ENCODE measurements around the gene MAOA. TPM values are rescaled to one million over a fixed set of nuclear protein-coding genes. Genes with fewer than 3 reads are reported as not detected.

Gene MAOA
- total and polyA plus RNA-seq, 2 experiments from 2014 or later = 0.09 TPM; not detected in 1

DNA sequence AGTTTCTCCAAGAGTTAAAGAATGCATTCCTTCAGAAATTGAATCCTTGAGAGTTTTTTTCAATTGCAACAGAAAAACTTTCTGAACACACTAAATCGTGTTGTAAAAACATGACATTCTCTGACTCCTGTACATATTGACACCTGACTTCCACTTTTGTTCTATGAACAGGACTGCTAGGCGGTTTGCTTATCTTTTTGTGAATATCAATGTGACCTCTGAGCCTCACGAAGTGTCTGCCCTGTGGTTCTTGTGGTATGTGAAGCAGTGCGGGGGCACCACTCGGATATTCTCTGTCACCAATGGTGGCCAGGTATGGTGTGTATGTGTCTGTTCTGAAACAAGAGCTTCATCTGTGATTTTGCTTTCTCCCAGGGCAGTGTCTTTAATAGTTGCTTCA lies 71.9 kb downstream of the MAOA start:
- Histone ChIP-seq H3K36me3 (ENCODE audit: low read depth) (no peaks in the 10 kb centered on the region), H3K27me3 (replicated peaks; ENCODE audit: insufficient read depth) (no peaks in the 10 kb centered on the region), H2AFZ (no peak overlapping the region), H3K9me2 (ENCODE audit: insufficient read depth) (no peaks in the 10 kb centered on the region), H3K9me3 (ENCODE audit: low read depth) (no peaks in the 10 kb centered on the region), H3K4me1 (ENCODE audit: insufficient read depth) (no peaks in the 10 kb centered on the region), H3K4me2 (ENCODE audit: unreplicated experiment) (no peak overlapping the region), H3K4me3 (no peak overlapping the region), H3K9ac (no peak overlapping the region), H3F3A (ENCODE audit: insufficient read depth) (no peaks in the 10 kb centered on the region), H3K79me2 (ENCODE audit: insufficient read depth) (no peaks in the 10 kb centered on the region), H3K27ac (no peak overlapping the region), H4K20me1 (ENCODE audit: insufficient read depth) (no peaks in the 10 kb centered on the region)
- no peak for TF ChIP-seq EZH2 (IDR thresholded peaks at IDR 0.05; ENCODE audit: insufficient read depth, poor library complexity, severe bottlenecking)
- no peak for TF ChIP-seq EZH2phosphoT487 (IDR thresholded peaks at IDR 0.05; ENCODE audit: insufficient read depth, low read depth)
- in situ Hi-C loops (cut with MboI) = no loop called here
- DNase-seq = no peak
- 55 to 63% methylated on average over 5 of the region's 5 CpGs for WGBS, 2 experiments (ENCODE audit: low coverage in 1 of 2, low lambda C conversion rate in 2 of 2, missing lambda C conversion rate in 2 of 2)

DNA sequence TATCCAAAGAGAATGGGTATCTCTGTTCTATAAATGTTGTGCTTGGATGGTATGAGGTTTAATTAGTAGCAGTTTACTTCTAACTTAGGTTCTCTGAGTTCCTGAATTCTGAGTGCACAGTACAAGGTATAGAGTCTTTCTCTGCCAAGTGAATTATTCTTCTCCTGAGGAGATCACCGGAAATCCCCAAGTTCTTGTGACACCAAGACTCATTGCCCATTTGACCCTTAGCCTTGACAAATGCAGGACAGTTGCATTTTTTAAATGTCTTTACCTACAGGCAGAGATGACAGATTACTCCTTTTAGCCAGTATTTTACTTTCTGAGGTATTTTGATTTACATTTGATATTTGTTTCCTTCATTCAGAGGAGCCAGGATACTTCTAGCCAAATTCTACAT lies 72.9 kb downstream of the MAOA start:
- H3K4me1 ChIP-seq (ENCODE audit: insufficient read depth) = no peaks in the 10 kb centered on the region
- no peak overlapping the region for H3K4me3 ChIP-seq
- in situ Hi-C loops (cut with MboI) = no loop called here
- H3K9ac ChIP-seq = no peak overlapping the region
- H3K27me3 ChIP-seq (replicated peaks; ENCODE audit: insufficient read depth) = no peaks in the 10 kb centered on the region
- no peaks in the 10 kb centered on the region for H3K79me2 ChIP-seq (ENCODE audit: insufficient read depth)
- no peak overlapping the region for H3K27ac ChIP-seq
- no peak for DNase-seq
- no peaks in the 10 kb centered on the region for H3K36me3 ChIP-seq (ENCODE audit: low read depth)
- no peak overlapping the region for H2AFZ ChIP-seq
- TF ChIP-seq EZH2 (IDR thresholded peaks at IDR 0.05; ENCODE audit: insufficient read depth, poor library complexity, severe bottlenecking) (no peak), EZH2phosphoT487 (IDR thresholded peaks at IDR 0.05; ENCODE audit: insufficient read depth, low read depth) (no peak)
- no peaks in the 10 kb centered on the region for H3F3A ChIP-seq (ENCODE audit: insufficient read depth)
- H3K9me2 ChIP-seq (ENCODE audit: insufficient read depth) = no peaks in the 10 kb centered on the region
- no peak overlapping the region for H3K4me2 ChIP-seq (ENCODE audit: unreplicated experiment)
- H3K9me3 ChIP-seq (ENCODE audit: low read depth) = no peaks in the 10 kb centered on the region
- H4K20me1 ChIP-seq (ENCODE audit: insufficient read depth) = no peaks in the 10 kb centered on the region
- 67 to 100% methylated on average over 1 of the region's 1 CpG for WGBS, 2 experiments (ENCODE audit: low coverage in 1 of 2, low lambda C conversion rate in 2 of 2, missing lambda C conversion rate in 2 of 2)

DNA sequence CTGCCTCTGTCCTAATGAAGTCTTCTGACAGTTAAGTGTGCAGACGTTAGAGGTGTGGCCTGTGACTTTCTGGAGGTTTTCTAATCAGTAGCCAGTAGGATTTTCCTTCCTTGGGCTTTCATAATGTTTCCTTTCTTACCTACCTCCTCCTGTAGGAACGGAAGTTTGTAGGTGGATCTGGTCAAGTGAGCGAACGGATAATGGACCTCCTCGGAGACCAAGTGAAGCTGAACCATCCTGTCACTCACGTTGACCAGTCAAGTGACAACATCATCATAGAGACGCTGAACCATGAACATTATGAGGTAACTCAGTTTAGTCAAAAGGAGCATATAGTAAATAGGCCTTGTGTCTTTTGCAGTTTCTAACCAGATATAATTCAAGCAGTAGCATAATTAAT lies 75.0 kb downstream of the MAOA start:
- in situ Hi-C loops (cut with MboI) = no loop called here
- Histone ChIP-seq H3K9me3 (ENCODE audit: low read depth) (no peaks in the 10 kb centered on the region), H3K27me3 (replicated peaks; ENCODE audit: insufficient read depth) (no peaks in the 10 kb centered on the region), H3K9me2 (ENCODE audit: insufficient read depth) (no peaks in the 10 kb centered on the region), H3K36me3 (ENCODE audit: low read depth) (no peaks in the 10 kb centered on the region), H2AFZ (no peak overlapping the region), H3K79me2 (ENCODE audit: insufficient read depth) (no peaks in the 10 kb centered on the region), H3F3A (ENCODE audit: insufficient read depth) (no peaks in the 10 kb centered on the region), H3K4me3 (no peak overlapping the region), H3K4me1 (ENCODE audit: insufficient read depth) (no peaks in the 10 kb centered on the region), H3K9ac (no peak overlapping the region), H3K4me2 (ENCODE audit: unreplicated experiment) (no peak overlapping the region), H3K27ac (no peak overlapping the region), H4K20me1 (ENCODE audit: insufficient read depth) (no peaks in the 10 kb centered on the region)
- no peak for DNase-seq
- WGBS, 2 experiments (ENCODE audit: low coverage in 1 of 2, low lambda C conversion rate in 2 of 2, missing lambda C conversion rate in 2 of 2) = 55 to 66% methylated on average over 6 of the region's 7 CpGs
- TF ChIP-seq EZH2 (IDR thresholded peaks at IDR 0.05; ENCODE audit: insufficient read depth, poor library complexity, severe bottlenecking) (no peak), EZH2phosphoT487 (IDR thresholded peaks at IDR 0.05; ENCODE audit: insufficient read depth, low read depth) (no peak)

DNA sequence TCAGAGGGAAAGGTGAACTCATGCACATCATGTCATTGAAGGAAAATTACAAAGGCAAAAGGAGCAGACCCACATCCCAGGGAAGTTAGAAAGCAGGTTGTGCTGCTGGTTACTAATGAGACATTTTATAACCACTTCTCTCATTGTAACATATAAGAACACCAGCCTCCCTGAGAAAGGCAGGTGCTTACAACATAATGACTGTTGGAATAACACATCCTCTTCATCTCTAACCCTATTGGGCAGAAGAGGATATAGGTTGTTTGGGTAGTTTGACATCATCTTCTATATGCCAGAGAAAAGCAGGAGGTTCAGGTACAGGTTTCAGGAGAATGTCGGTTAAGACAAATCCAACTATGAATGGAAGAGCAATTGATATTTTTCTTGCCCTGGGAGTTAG lies 77.6 kb downstream of the MAOA start:
- H3K27me3 ChIP-seq (replicated peaks; ENCODE audit: insufficient read depth) = no peaks in the 10 kb centered on the region
- H3K9me3 ChIP-seq (ENCODE audit: low read depth) = no peaks in the 10 kb centered on the region
- no peak overlapping the region for H3K4me2 ChIP-seq (ENCODE audit: unreplicated experiment)
- 72 to 92% methylated on average over 1 of the region's 1 CpG for WGBS, 2 experiments (ENCODE audit: low coverage in 1 of 2, low lambda C conversion rate in 2 of 2, missing lambda C conversion rate in 2 of 2)
- no peaks in the 10 kb centered on the region for H3K36me3 ChIP-seq (ENCODE audit: low read depth)
- in situ Hi-C loops (cut with MboI) = no loop called here
- no peaks in the 10 kb centered on the region for H3K9me2 ChIP-seq (ENCODE audit: insufficient read depth)
- no peak overlapping the region for H2AFZ ChIP-seq
- H3K27ac ChIP-seq = no peak overlapping the region
- H3K4me3 ChIP-seq = no peak overlapping the region
- no peaks in the 10 kb centered on the region for H4K20me1 ChIP-seq (ENCODE audit: insufficient read depth)
- no peak for DNase-seq
- H3F3A ChIP-seq (ENCODE audit: insufficient read depth) = no peaks in the 10 kb centered on the region
- TF ChIP-seq EZH2 (IDR thresholded peaks at IDR 0.05; ENCODE audit: insufficient read depth, poor library complexity, severe bottlenecking) = no peak
- TF ChIP-seq EZH2phosphoT487 (IDR thresholded peaks at IDR 0.05; ENCODE audit: insufficient read depth, low read depth) = no peak
- no peaks in the 10 kb centered on the region for H3K79me2 ChIP-seq (ENCODE audit: insufficient read depth)
- no peaks in the 10 kb centered on the region for H3K4me1 ChIP-seq (ENCODE audit: insufficient read depth)
- H3K9ac ChIP-seq = no peak overlapping the region

DNA sequence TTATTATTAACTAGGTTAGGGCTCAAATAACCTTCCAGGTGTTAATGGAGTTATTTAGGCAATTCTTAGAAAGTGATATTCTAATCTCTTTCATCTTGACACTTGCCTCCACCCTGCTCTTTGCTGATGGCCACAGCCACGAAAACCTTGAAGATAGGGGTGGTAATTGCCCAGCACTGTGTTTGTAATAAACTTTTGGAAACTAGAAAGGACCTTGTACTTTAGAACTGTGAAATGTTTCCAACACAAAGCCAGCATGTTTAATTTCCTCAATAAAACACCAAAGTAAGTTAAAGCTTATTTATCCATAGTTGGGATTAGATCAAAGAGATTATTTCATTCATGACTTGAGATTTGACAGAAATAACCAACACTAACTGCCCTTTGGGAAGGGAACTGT lies 78.3 kb downstream of the MAOA start:
- no peak overlapping the region for H3K9ac ChIP-seq
- no peaks in the 10 kb centered on the region for H3K36me3 ChIP-seq (ENCODE audit: low read depth)
- no peaks in the 10 kb centered on the region for H3F3A ChIP-seq (ENCODE audit: insufficient read depth)
- H3K4me2 ChIP-seq (ENCODE audit: unreplicated experiment) = no peak overlapping the region
- H3K9me3 ChIP-seq (ENCODE audit: low read depth) = no peaks in the 10 kb centered on the region
- no peaks in the 10 kb centered on the region for H3K9me2 ChIP-seq (ENCODE audit: insufficient read depth)
- H3K4me1 ChIP-seq (ENCODE audit: insufficient read depth) = no peaks in the 10 kb centered on the region
- WGBS, 2 experiments (ENCODE audit: low coverage in 1 of 2, low lambda C conversion rate in 2 of 2, missing lambda C conversion rate in 2 of 2) = 30 to 44% methylated on average over 1 of the region's 1 CpG
- no peak overlapping the region for H3K27ac ChIP-seq
- in situ Hi-C loops (cut with MboI) = no loop called here
- H3K27me3 ChIP-seq (replicated peaks; ENCODE audit: insufficient read depth) = no peaks in the 10 kb centered on the region
- no peak for DNase-seq
- TF ChIP-seq EZH2 (IDR thresholded peaks at IDR 0.05; ENCODE audit: insufficient read depth, poor library complexity, severe bottlenecking) = no peak
- no peak for TF ChIP-seq EZH2phosphoT487 (IDR thresholded peaks at IDR 0.05; ENCODE audit: insufficient read depth, low read depth)
- no peaks in the 10 kb centered on the region for H4K20me1 ChIP-seq (ENCODE audit: insufficient read depth)
- no peak overlapping the region for H3K4me3 ChIP-seq
- no peak overlapping the region for H2AFZ ChIP-seq
- H3K79me2 ChIP-seq (ENCODE audit: insufficient read depth) = no peaks in the 10 kb centered on the region
